HG02798 (cell line): ENCODE results near the gene MMUT.
"Not testable (repeated sequence)": the region's sequence is repeated elsewhere in the genome, so short reads cannot be mapped to it uniquely, and the experiment has no call there.

Experiments
- ATAC-seq: cut with Tn5 transposase; IDR thresholded peaks from one replicate; pipeline ENCODE4 v1.9.1; 2021; ENCODE audit warnings: mild to moderate bottlenecking; ENCODE audit not compliant: unreplicated experiment, poor library complexity

Gene MMUT

DNA sequence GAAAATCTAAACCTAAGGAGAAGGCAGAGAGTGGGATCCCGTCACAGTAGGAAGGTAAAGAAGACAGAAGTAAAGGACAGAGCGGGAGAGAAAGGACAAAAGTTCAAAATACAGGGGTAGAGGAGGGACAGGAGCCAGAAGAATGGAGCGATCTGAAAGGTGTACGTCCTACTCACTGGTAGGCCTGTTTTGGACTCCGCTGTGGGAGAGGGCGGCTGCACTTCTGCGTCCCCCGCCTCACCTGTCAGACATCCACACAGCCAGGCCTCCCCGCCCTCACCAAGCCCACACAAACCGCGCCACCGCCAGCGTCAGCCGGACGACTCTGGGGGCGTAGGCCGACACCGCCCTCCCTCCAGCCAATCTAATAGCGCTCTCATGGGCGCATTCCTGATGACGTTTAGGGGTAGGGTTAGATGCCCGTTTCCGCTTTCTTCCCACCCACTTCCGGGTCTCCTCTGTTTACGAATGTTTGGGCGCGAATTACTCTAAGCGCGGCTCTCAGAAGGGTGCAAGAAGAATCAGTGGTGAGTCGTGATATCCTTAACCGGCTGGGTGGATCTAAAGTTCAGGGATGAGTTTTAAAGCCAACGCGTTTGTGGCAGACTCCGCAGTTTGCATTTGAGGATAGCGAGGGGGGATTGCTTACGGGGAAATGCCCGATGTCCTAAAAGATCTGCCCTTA is at the start of gene MMUT, which contains the start of gene CENPQ:
Gene MMUT, minus strand, starts transcription at position 327 of the 685 bp plus-strand sequence. CDS start 3,787 bp downstream, outside the sequence.
Gene CENPQ, plus strand, starts transcription at position 444 of the 685 bp plus-strand sequence. CDS start 6,807 bp downstream, outside the sequence.
- ATAC-seq: peak; percentile 100

DNA sequence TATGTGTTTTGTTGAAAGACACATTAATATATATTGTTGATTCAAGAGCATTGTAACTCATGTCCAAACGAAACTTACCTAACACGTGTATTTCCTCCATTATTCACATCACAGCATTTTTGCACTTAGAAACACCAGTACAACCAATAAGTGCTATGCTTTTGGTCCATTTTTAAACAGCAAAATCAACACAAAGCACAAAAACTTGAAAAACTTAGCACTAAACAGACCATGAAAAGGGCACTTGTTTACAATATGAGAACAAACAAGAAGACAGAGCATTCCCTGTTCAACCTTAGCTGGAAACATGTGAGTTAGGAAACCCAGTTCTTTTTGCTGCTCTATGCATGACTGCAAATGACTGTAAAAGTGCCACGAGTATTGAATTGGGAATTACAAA is 46.3 kb upstream of the MMUT start:
- ATAC-seq: no peak

DNA sequence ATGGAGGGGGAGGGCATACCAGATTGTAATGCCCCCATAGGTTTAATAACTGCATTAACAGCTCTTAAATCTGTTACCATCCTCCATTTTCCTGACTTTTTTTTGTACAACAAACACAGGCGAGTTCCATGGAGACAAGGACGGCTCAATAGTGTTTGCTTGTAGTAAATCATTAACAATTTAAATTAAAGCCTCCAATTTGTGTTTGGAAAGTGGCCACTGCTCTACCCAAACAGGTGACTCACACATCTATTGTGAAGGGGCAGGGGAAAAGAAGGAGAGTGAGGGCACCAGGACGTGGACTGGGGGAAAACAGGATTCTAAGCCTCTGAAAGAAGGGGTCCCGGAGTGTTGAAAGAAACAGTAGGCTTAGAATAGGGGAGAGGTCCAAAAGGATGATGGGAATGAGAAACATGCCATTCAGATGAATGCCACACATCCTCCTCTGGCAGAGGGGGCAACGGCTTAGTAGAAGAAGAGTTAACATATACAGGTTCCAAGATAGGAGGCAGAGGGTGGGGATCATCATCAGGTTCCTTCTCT is 43.6 kb upstream of the MMUT start:
- ATAC-seq: no peak

DNA sequence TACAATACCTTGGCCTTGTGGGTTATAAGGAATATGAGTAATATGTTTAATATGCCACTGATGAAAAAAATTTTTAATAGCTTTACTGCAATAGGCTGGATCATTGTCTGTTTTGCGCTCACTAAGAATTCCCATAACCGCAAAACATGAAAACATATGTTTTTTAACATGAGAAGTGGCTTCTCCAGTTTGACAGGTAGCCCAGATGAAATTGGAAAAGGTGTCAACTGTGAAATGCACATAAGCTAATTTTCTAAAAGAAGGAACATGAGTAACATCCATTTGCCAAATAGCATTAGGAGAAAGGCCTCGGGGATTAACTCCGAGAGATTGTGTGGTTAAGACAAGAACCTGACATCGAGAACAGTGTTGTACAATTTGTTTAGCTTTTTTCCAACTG is 41.6 kb upstream of the MMUT start:
- ATAC-seq: no peak

DNA sequence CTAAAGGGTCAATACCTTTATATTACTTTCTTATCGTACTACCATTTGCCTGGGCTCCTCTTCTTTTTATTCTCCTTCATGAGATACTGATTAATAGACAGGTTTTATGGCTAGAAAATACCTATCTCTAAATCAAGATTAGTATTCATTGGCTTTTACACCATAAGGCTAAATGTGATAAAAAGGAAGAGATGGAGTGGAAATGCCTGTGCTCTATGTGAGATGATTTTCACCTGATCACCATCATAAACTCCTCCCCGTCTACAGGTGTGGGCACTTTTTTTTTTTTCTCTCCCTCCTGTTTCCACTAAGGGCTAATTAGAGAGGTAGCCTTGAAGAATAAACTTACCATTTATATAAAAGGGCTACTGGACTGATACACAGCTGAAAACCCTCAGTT is 36.6 kb upstream of the MMUT start, which contains the start of gene GLYATL3:
Gene GLYATL3, plus strand, starts transcription at position 301 of the 400 bp plus-strand sequence. CDS start 12,068 bp downstream, outside the sequence.
- no peak for ATAC-seq

DNA sequence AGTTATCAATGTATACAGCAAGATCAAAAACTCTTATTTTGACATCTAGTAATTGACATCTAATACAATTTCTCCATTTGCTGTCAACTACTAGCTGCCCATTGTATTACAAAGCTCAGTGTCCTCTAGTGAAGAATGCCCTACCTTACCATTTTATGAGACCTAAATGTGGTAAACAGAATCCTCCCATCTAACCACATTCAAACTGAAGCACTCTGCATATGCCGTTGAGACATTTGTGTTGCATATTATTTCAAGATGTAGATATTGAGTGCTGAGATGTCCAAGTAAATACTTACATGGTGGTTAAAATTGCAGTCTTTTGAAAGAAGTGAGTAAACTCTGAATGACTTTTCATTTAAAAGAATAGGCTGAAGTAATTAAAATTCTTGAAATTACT is 36.1 kb upstream of the MMUT start:
- ATAC-seq: no peak

DNA sequence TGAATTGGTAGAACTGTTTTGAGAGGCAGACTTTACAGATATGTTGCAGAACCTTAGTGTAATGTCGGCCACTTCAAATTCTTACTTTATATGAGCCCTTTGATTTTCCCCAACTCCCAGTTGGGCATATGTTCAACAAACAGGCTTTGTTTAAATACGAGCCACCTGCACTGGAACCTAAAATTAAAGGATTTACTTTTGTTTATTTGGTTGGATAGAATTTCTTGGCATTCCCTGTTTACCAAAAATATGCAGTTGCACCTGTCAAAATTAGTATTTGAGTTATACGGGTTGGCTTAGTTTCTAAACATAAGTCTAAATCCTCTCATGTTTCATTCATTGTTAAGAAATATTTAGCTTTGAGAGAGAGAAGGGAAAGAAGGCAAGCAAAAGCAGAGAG is 34.3 kb upstream of the MMUT start:
- ATAC-seq: no peak

DNA sequence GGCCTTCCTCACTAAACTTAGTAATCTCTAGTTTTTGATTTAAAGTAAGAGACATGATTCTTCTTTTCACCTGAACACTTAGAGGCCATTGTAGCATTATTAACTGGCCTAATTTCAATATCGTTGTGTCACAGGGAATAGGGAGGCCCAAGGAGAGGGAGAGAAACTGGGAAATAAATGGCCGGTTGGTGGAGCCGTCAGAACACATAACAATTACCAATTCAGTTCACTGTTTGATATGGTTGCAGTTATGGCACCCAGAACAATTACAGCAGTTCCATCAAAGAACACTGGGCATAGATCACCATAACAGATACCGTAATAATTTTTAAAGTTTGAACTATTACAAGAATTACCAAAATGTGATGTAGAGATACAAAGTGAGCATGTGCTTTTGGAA is 27.6 kb upstream of the MMUT start:
- no peak for ATAC-seq

DNA sequence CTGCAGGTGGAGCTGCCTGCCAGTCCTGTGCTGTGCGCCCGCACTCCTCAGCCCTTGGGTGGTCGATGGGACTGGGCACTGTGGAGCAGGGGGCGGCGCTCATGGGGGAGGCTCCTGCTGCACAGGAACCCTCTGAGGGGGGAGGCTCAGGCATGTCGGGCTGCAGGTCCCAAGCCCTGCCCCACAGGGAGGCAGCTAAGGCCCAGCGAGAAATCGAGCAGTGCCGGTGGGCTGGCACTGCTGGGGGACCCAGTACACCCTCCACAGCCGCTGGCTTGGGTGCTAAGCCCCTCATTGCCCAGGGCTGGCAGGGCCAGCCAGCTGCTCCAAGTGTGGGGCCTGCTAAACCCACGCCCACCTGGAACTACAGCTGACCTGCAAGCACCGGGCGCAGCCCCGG is 20.3 kb upstream of the MMUT start:
- not testable (repeated sequence) for ATAC-seq

DNA sequence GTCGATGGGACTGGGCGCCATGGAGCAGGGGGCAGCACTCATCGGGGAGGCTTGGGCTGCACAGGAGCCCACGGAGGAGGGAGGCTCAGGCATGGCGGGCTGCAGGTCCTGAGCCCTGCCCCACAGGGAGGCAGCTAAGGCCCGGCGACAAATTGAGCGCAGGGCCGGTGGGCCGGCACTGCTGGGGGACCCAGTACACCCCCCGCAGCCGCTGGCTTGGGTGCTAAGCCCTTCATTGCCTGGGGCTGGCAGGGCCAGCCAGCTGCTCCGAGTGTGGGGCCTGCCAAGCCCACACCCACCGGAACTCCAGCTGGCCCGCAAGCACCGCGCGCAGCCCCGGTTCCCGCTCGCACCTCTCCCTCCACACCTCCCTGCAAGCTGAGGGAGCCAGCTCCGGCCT is 18.8 kb upstream of the MMUT start:
- not testable (repeated sequence) for ATAC-seq

DNA sequence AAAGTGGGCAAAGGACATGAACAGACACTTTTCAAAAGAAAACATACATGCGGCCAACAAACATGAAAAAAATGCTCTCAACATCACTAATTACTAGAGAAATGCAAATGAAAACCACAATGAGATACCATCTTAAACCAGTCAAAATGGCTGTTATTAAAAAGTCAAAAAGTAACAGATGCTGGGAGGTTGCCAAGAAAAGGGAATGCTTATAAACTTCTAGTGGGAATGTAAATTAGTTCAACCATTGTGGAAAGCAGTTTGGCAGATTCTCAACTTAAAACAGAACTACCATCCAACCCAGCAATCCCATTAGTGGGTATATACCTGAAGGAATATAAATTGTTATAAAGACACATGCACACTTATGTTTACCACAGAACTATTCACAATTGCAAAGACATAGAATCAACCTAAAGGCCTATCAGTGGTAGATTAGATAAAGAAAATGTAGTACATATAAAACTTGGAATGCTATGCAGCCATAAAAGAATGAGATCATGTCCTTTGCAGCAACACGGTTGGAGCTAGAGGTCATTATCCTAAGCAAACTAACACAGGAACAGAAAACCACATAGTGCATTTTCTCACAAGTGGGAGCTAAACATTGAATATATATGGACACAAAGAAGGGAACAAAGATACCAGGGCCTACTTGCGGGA is 16.4 kb upstream of the MMUT start:
- ATAC-seq: no peak

DNA sequence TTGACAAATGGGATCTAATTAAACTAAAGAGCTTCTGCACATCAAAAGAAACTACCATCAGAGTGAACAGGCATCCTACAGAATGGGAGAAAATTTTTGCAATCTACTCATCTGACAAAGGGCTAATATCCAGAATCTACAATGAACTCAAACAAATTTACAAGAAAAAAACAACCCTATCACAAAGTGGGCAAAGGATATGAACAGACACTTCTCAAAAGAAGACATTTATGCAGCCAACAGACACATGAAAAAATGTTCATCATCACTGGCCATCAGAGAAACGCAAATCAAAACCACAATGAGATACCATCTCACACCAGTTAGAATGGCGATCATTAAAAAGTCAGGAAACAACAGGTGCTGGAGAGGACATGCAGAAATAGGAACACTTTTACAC is 13.5 kb upstream of the MMUT start:
- ATAC-seq: not testable (repeated sequence)

DNA sequence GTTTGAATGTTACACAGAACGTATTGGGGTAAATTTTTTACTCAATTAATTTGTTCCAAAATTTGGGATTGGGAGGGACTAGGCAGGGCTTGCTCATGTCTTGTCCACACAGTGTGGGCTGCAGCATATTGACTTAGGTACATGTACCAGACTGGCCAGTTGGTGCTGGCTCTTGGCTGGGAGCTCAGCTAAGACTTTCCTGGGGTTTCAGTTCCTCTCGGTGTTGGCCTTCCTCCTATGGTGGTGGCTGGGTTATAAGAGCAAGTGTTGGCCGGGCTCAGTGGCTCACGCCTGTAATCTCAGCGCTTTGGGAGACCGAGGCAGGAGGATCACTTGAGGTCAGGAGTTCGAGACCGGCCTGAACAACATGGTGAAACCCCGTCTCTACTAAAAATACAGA is 5.0 kb upstream of the MMUT start:
- ATAC-seq: no peak

DNA sequence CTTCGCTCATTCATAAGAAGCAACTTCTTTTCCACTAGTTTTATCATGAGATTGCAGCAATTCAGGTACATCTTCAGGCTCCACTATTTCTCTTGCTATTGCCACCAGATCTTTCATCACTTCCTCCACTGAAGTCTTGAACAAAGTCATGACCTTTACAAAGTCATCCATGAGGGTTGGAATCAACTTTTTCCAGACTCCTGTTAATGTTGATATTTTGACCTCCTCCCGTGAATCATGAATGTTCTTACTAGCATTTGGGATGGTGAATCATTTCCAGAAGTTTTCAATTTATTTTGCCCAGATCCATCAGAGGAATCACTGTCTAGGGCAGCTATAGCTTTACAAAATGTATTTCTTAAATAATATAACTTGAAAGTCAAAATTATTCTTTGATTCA is 1.6 kb upstream of the MMUT start:
- no peak for ATAC-seq

DNA sequence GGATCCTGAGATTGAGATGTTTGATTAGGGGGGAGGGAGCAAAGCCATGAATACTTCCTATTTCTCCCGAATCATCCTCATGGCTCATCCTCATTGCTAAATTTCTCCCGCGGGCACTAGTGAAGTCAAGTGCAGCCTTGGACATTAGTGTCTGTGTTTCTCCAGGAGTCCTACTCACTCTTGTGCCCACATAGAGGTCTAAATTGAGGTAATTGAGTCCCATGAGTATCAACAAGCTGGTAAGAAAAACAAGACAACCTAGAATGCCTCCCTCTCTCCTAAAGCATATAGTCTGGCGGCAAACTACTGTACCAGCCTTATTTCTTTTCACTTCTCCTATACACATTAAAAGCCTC is 537 bp upstream of the MMUT start:
- ATAC-seq: no peak

DNA sequence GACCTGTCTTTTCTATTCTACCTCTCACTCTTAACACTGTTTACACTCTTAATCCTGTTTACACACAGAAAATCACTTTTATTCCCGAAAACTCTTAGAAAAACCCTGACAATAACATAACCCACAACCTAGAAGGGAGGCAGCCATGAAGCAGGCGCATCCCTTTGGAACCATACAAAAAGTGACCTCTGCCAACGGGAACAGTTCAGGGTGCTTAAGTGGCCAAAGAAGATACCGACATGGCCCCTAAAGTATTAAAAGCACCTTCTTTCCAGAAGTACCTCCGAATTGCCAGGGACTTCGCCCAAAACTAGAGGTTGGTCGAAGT is 490 bp downstream of the MMUT start:
- ATAC-seq: peak; percentile 3

DNA sequence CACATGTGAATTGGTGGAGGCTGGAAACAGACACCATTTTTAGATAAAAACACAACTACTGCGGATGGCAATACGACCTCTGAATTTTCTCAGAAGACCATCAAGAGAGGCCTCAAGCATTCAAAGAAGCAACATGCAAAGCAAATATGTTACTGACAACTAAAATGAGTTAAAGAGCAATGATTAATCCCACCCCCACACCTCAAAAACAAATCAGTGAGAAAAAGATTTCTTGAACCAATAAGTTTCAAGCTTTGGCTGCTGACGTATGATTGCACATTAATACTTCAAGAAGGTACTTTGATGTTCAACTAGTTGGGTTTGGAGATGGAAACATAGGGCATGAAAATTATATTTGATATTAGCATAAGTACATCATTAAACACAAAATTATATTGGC is 982 bp downstream of the MMUT start:
- ATAC-seq: no peak

DNA sequence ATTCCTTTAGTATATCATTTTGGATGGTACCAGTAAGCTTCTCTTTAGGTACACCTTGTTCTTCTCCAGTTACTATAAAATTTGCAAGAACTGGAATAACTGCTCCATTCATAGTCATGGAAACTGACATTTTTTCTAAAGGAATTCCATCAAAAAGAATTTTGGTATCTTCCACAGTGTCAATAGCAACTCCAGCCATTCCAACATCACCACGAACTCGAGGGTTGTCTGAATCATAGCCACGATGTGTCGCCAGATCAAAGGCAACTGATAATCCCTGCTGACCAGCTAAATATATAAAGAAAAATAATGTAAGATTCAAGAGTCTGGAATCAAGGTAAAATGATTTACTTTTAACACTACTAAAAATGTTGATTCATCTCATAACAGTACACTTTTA is 5.3 kb downstream of the MMUT start:
- no peak for ATAC-seq

DNA sequence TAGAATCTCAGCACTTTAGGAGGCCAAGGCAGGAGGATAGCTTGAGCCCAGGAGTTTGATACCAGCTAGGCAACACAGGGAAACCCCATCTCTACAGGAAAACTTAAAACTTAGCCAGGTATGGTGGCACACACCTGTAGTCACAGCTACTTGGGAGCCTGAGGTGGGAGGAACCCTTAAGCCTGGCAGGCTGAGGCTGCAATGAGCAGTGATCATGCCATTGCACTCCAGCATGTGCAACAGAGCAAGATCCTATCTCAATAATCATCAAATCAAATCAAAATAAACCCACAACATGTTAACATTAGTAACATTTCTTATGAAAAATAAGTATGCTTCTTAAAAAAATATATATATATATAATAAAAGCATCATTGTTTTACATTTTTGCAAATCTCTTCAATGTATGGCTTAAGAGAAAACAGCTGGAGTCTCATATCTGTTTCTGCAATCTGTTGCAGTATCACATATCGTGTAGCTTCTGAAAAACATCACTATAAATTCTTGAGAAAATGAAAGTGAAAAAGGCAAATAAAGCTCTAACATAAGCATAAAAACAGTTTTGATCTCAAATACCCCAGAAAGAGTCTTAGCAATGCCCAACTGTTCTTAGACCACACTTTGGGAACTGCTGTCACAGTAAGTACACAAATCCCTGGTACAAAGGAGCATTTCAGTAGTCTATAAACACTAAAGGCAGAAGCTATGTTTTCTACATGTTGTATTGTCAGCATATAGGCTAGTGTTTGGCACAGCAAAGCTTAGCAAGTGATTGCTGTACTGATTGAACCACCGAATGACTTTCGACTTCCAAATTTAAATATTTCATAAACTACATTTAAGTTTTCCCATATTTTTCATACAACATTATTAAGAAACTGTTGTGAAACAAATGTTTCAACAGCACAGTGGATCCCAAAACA is 8.0 kb downstream of the MMUT start:
- ATAC-seq: peak; percentile 85

DNA sequence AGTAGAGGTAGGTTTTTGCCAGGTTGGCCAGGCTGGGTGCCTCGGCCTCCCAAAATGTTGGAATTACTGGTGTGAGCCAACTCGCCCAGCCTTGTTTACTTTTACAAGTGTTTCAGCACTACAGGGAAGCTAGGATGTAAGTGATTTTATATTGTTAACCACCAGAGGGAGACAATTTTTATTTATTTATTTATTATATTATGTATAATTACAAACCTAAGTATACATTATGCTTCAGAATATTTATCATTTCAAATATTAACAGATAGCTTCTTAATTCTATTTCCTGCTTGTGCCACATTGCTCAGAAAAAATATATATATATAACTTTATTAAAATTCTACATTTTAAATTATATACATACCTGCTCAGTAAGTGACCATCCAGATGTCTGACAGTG is 9.8 kb downstream of the MMUT start:
- no peak for ATAC-seq

DNA sequence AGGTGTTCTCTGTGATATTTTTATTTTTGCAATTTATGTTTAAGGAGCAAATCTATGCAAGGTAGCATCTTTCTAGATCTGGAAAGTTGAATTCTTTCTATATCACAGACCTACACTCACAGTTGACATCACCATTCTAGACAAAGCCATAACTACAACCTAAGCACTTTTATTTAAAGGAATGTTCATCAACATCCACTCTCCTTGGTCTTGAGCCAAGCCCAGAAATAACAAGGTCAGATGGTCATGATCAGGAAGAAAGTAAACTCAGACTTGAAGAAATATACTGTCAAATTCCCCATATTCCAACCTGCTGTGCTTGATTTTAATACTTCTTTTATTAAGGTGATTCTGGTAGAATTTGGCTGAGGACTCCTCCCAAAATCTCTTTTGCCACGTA is 32.2 kb downstream of the MMUT start:
- no peak for ATAC-seq
